Endothelial cell of umbilical vein (primary cell): ENCODE data around the gene SEMA5A. TPM values are rescaled to one million over a fixed set of nuclear protein-coding genes. Genes with fewer than 3 reads are reported as not detected.

Source experiments
- BruUV-seq: library from RNA; stranded (reverse); fragments of 400-500 nt; replicated peaks from 2 replicates; lab custom pipeline; 2021; lab: Mats Ljungman, UMichigan
- CTCF ChIA-PET: fragments of 300-600, 350-600 bp; sonication (Branson Sonifier 250); formaldehyde crosslinking; loops from one replicate; lab custom pipeline; 2021; ENCODE audit warnings: antibody characterized with exemption, inconsistent platforms; lab: Charles Lee
- POLR2A ChIA-PET: fragments of 300-600, 350-600 bp; sonication (Branson Sonifier 250); formaldehyde crosslinking; loops from one replicate; lab custom pipeline; 2021; ENCODE audit warnings: antibody characterized with exemption, inconsistent platforms; lab: Charles Lee
- DNase-seq: peaks from one replicate; pipeline ENCODE4 v3.0.0-alpha.2; 2011; ENCODE audit warnings: low read depth, low spot score
- FAIRE-seq: peaks from 2 replicates; lab custom pipeline; 2011; peaks lifted over from hg19 to GRCh38; lab: Jason Lieb, UNC
- H2AFZ ChIP-seq: 2 replicates; pipeline ENCODE4 v1.6.0; 2012; ENCODE audit warnings: low read depth, low read length, control low read depth, inconsistent platforms
- H3K27ac ChIP-seq: 2 replicates; pipeline ENCODE4 v1.5.1; 2011; ENCODE audit warnings: low read depth, mild to moderate bottlenecking, control low read depth, low read length, moderate library complexity; ENCODE audit not compliant: insufficient read depth
- H3K27me3 ChIP-seq, 2 experiments: 2 replicates each; pipeline versions ENCODE4 v1.6.0 to v1.6.1; 2011; ENCODE audit warnings: low read length in 2 of 2, mixed read lengths in 1 of 2; ENCODE audit not compliant: control insufficient read depth in 2 of 2, insufficient read depth in 2 of 2
- H3K36me3 ChIP-seq, 2 experiments: 2 replicates in 1 of 2; 3 replicates in 1 of 2; pipeline ENCODE4 v1.5.1; 2011; ENCODE audit warnings: low read length in 2 of 2, mild to moderate bottlenecking in 1 of 2, moderate library complexity in 1 of 2; ENCODE audit not compliant: control insufficient read depth in 2 of 2, insufficient read depth in 2 of 2; ENCODE audit errors: extremely low read depth in 1 of 2
- H3K4me1 ChIP-seq: 3 replicates; pipeline ENCODE4 v1.5.1; 2011; ENCODE audit warnings: mild to moderate bottlenecking, low read length; ENCODE audit not compliant: control insufficient read depth, insufficient read depth; ENCODE audit errors: extremely low read depth
- H3K4me2 ChIP-seq: 2 replicates; pipeline ENCODE4 v1.6.1; 2011; ENCODE audit warnings: low read length, control low read depth, mixed read lengths; ENCODE audit not compliant: insufficient read depth
- H3K4me3 ChIP-seq, 3 experiments: fragments of 200-600 bp in 1 of 3; sonication (generic), shearing (Covaris generic) in 1 of 3; replicated peaks in 1 of 3; 2 replicates each; pipeline ENCODE4 v1.5.1; 2011 to 2016; ENCODE audit warnings: control low read depth in 3 of 3, low read length in 3 of 3, mild to moderate bottlenecking in 2 of 3, inconsistent platforms in 1 of 3, low read depth in 1 of 3, moderate library complexity in 1 of 3; ENCODE audit not compliant: insufficient read depth in 1 of 3
- H3K79me2 ChIP-seq: 2 replicates; pipeline ENCODE4 v1.6.0; 2012; ENCODE audit warnings: low read length, inconsistent platforms; ENCODE audit not compliant: control insufficient read depth, insufficient read depth
- H3K9ac ChIP-seq: replicated peaks from 2 replicates; pipeline ENCODE3; 2011; ENCODE audit warnings: low read length, control low read depth; ENCODE audit not compliant: insufficient read depth; ENCODE audit errors: extremely low read depth
- H3K9me1 ChIP-seq: replicated peaks from 3 replicates; pipeline ENCODE4 v1.6.0; 2011; ENCODE audit warnings: mild to moderate bottlenecking, low read length; ENCODE audit not compliant: control insufficient read depth, insufficient read depth; ENCODE audit errors: extremely low read depth
- H3K9me3 ChIP-seq: replicated peaks from 2 replicates; pipeline ENCODE4 v1.5.1; 2012; ENCODE audit warnings: low read length, inconsistent platforms; ENCODE audit not compliant: control insufficient read depth, insufficient read depth
- H4K20me1 ChIP-seq: replicated peaks from 2 replicates; pipeline ENCODE3; 2011; ENCODE audit warnings: mild to moderate bottlenecking, low read length; ENCODE audit not compliant: control insufficient read depth, insufficient read depth; ENCODE audit errors: extremely low read depth
- EZH2 ChIP-seq: IDR thresholded peaks from 2 replicates; pipeline ENCODE4 v1.6.1; 2012; ENCODE audit warnings: borderline replicate concordance, low read depth, mild to moderate bottlenecking, moderate library complexity, low read length, inconsistent platforms; ENCODE audit not compliant: severe bottlenecking
- FOS ChIP-seq: IDR thresholded peaks from 2 replicates; pipeline ENCODE4 v1.6.1; 2011; ENCODE audit warnings: mild to moderate bottlenecking, low read length, moderate library complexity, borderline replicate concordance; ENCODE audit not compliant: insufficient read depth
- GATA2 ChIP-seq: IDR thresholded peaks from 2 replicates; pipeline ENCODE4 v1.7.0; 2011; ENCODE audit warnings: low read depth, mild to moderate bottlenecking, moderate library complexity, mixed read lengths, low read length; ENCODE audit not compliant: insufficient read length, insufficient read depth
- JUN ChIP-seq: IDR thresholded peaks from 2 replicates; pipeline ENCODE4 v1.6.1; 2011; ENCODE audit warnings: borderline replicate concordance, low read depth; ENCODE audit not compliant: insufficient read length, insufficient read depth
- MYC ChIP-seq: IDR thresholded peaks from one replicate; pipeline ENCODE4 v1.6.1; 2011; ENCODE audit warnings: mild to moderate bottlenecking, low read depth, low read length
- POLR2A ChIP-seq: IDR thresholded peaks from 2 replicates; pipeline ENCODE4 v1.6.1; 2012; ENCODE audit warnings: low read depth, mild to moderate bottlenecking, control low read depth, low read length
- POLR2AphosphoS5 ChIP-seq: IDR thresholded peaks from 2 replicates; pipeline ENCODE4 v1.6.1; 2012; ENCODE audit warnings: low read depth, mild to moderate bottlenecking, control low read depth, low read length, moderate library complexity; ENCODE audit not compliant: insufficient read depth
- dilution Hi-C: fragments of 300-500 bp; cut with MboI; formaldehyde crosslinking; loops from one replicate; pipeline ENCODE4 v1.15.0; 2019; ENCODE audit warnings: low sequenced_read_pairs; ENCODE audit not compliant: extremely low pct_ligation_motif_present
- intact Hi-C: fragments of 100-400 bp; cut with micrococcal nuclease; formaldehyde crosslinking; loops from one replicate; pipeline ENCODE4 v1.10.0; 2022
- polyA plus RNA-seq, 4 experiments: library from polyadenylated mRNA; depleted of rRNA in 3 of 4; stranded (reverse) in 3 of 4; unstranded in 1 of 4; fragments of >200 nt; gene quantifications; 2 replicates each; pipeline versions ENCODE4 v1.2.1 to v1.2.3, GENCODE V29; 2011 to 2012; ENCODE audit warnings: missing spikeins in 1 of 4
- total RNA-seq: library from RNA; stranded (reverse); gene quantifications from 2 replicates; pipeline ENCODE4 v1.2.3, GENCODE V29; 2021
- TF ChIP-seq, protein P1 (sequence below), 2 donors: IDR thresholded peaks; 1 replicate in 1 of 2; 2 replicates in 1 of 2; pipeline ENCODE4 v1.5.1; 2011; ENCODE audit warnings: low read length in 2 of 2, mild to moderate bottlenecking in 2 of 2, moderate library complexity in 2 of 2, control low read depth in 1 of 2, inconsistent platforms in 1 of 2, low read depth in 1 of 2; ENCODE audit not compliant: insufficient read depth in 1 of 2; ENCODE audit errors: extremely low read depth in 1 of 2
- TF ChIP-seq, protein P2 (sequence below): IDR thresholded peaks from 2 replicates; pipeline ENCODE4 v1.6.1; 2011; ENCODE audit not compliant: insufficient read depth, insufficient read length

The SEMA5A gene
- total and polyA plus RNA-seq, 2 donors (not counting 3 experiments of a cell fraction or from before 2014, with no cell fraction given), result 0.04 to 0.06 TPM

DNA sequence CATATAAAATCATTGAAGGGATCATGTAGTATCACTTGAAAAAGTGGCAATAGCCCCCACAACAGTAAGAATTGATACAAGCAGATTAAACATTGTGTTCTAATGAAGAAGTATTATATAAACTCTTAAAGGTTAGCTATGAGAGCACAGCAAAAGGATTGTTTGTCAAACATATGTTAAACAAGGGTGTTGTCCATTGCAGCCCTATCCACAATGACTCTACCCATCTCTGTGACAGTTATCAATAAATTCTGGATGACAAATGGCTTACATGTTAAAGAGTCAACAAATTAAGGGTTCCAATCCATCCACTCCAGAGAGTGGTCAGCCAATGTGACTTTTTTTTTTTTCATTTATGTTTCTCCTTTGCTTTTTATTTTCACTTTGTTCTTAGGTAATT is 238.7 kb downstream of the SEMA5A start:
- no peaks in the 10 kb centered on the region for H3K9me3 ChIP-seq
- no peaks in the 10 kb centered on the region for H3K9me1 ChIP-seq
- CTCF ChIA-PET, result no interaction called here
- no peak overlapping the region for H3K4me3 ChIP-seq
- H3K27me3 ChIP-seq, result no peaks in the 10 kb centered on the region
- H3K9ac ChIP-seq, result no peak overlapping the region
- dilution Hi-C loops, result no loop called here
- H2AFZ ChIP-seq, result no peak overlapping the region
- H3K27ac ChIP-seq, result no peak overlapping the region
- no peaks in the 10 kb centered on the region for H3K79me2 ChIP-seq
- TF ChIP-seq FOS (no peak), POLR2AphosphoS5 (no peak), GATA2 (no peak), JUN (no peak), EZH2 (no peak), MYC (no peak), POLR2A (no peak)
- TF ChIP-seq, protein P1, sequence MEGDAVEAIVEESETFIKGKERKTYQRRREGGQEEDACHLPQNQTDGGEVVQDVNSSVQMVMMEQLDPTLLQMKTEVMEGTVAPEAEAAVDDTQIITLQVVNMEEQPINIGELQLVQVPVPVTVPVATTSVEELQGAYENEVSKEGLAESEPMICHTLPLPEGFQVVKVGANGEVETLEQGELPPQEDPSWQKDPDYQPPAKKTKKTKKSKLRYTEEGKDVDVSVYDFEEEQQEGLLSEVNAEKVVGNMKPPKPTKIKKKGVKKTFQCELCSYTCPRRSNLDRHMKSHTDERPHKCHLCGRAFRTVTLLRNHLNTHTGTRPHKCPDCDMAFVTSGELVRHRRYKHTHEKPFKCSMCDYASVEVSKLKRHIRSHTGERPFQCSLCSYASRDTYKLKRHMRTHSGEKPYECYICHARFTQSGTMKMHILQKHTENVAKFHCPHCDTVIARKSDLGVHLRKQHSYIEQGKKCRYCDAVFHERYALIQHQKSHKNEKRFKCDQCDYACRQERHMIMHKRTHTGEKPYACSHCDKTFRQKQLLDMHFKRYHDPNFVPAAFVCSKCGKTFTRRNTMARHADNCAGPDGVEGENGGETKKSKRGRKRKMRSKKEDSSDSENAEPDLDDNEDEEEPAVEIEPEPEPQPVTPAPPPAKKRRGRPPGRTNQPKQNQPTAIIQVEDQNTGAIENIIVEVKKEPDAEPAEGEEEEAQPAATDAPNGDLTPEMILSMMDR (IDR thresholded peaks at IDR 0.05; ENCODE audit: extremely low read depth in 1 of 2, insufficient read depth in 1 of 2, low read depth in 1 of 2, low read length in 2 of 2), result no peak
- TF ChIP-seq, protein P2, sequence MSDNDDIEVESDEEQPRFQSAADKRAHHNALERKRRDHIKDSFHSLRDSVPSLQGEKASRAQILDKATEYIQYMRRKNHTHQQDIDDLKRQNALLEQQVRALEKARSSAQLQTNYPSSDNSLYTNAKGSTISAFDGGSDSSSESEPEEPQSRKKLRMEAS, result no peak
- BruUV-seq, result no TSS peak
- intact Hi-C loops, result no loop called here
- POLR2A ChIA-PET, result no interaction called here
- no peaks in the 10 kb centered on the region for H4K20me1 ChIP-seq
- FAIRE-seq (no peak), DNase-seq (no peak)
- H3K36me3 ChIP-seq, result no peaks in the 10 kb centered on the region
- no peak overlapping the region for H3K4me2 ChIP-seq
- no peaks in the 10 kb centered on the region for H3K4me1 ChIP-seq
